Measurements from ENCODE around the gene CCDC15. TPM values are rescaled to one million over a fixed set of nuclear protein-coding genes. Genes with fewer than 3 reads are reported as not detected.

CCDC15 gene
- total RNA-seq, 1 experiment from 2014 or later: 1.3 TPM

DNA sequence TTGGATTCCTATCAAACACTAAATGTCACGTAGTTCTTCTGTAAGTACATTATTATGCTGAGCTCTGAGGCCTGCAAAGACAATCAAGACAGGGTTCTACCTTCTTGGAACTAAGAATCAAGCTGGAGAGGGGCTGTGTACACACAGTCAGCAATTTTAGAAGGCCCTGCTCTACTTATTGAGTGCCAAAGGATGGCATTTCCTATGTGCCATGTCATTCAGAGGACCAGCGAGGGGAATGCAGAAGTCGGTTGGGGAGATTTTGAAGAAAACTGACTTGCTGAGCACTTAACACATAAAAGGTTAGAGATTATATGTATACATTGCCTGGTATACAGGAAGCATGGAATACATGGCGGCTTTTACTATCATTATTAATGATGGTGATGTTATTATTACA lies 114.4 kb downstream of the CCDC15 start:
- DNase-seq (ENCODE audit: low spot score): no peak

DNA sequence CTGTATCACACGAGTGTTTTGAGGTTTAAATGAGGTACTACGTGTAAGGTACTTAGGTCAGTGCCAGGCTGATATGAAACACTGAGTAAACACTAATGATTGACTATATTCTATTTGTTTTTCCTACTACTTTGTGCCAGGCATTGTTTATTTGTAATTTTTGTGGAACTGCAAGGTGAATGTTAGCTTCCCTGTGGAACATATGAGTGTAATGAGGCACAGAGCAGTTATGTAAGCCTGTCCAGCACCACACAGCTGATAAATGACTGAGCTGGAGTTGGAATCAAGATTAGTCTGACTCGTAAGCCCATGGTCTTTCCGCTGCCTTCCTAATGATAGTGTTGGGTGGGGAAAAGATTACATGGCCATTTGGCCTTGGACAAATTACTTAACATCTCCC lies 115.0 kb downstream of the CCDC15 start:
- DNase-seq (ENCODE audit: low spot score): no peak

DNA sequence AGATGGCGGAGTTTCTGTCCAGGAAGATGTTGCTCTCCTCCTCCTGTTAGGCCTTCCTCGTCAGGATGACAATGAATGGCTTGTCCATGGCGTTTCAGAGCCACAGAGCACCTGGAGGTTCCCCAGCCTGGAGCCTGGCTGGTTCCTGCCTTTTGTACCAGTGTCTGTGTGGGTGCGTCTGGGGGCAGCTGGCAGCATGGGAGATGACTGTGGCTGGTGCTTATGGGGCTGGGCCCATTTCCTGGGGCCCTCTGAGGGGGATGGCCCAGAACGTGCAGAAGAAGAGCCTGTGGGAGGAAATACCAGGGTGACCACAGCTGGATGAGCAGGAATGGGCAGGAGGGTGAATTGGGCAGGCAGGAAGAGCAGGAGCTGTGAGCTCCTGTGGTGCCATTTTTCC lies 115.8 kb downstream of the CCDC15 start:
- no peak for DNase-seq (ENCODE audit: low spot score)

DNA sequence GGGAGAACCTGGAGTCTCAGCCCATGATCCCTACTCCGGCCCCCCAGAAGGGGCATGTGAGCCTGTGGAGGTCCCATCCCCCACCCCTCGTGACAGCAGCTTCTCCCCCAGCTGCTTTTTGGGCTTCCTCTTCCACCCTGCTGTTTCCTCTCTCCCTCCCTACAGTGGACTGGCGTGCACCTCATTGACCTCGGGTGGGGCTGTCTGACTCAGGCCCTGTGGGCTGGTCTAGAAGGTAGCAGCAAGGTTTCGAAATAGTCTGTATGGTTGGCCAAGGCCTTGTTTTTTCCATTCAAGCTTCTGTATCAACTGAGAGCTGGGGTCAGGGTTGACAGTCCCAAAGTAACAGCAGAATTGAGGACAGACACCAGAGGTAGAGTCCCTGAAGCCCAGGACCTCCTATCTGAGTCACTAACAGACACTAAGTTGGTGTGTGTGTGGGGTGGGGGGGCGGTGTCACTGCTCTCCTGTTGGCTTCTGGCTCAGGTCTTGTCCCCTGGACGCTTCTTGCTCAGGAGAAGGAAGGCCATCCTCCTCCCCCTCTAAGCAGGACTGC lies 116.8 kb downstream of the CCDC15 start:
- peak; percentile 43 for DNase-seq (ENCODE audit: low spot score)

DNA sequence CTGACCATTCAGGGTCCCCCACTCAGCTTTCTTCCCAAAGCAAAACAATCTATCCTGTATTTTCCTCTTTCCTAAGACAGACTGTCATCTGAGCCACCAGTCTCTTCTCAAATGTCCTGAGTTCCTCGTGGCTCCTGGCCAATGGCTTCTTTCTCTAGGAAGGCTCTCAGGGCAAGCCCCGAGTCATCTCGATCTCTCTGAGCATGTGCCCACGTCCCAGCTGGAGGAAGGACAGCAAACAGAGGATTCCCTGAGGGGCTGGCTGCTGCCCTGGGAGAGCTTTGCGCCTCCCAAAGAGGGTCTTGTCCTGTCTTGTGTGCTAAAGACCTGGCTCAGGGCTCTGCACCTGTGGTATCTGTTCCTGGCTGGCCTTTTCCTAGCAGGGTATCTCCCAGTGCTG lies 117.4 kb downstream of the CCDC15 start:
- no peak for DNase-seq (ENCODE audit: low spot score)

DNA sequence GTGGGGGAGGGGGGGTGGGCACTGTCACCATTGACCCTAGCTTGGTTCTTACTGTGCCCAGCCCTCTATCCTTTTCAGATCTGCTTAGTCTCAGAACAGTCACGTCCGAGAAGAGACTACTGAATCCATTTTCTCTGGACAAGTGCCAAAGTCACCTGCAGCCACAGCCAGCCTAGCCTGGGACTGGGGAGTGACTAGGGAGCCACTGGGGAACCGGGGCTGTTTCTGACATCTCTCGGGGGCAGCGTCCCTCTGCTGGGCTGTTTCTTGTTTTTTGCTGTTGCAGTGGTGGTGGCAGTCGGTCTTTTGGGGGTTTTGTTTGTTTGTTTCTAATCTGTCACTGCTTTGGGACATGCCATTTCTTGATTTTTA lies 117.8 kb downstream of the CCDC15 start:
- DNase-seq (ENCODE audit: low spot score): no peak

DNA sequence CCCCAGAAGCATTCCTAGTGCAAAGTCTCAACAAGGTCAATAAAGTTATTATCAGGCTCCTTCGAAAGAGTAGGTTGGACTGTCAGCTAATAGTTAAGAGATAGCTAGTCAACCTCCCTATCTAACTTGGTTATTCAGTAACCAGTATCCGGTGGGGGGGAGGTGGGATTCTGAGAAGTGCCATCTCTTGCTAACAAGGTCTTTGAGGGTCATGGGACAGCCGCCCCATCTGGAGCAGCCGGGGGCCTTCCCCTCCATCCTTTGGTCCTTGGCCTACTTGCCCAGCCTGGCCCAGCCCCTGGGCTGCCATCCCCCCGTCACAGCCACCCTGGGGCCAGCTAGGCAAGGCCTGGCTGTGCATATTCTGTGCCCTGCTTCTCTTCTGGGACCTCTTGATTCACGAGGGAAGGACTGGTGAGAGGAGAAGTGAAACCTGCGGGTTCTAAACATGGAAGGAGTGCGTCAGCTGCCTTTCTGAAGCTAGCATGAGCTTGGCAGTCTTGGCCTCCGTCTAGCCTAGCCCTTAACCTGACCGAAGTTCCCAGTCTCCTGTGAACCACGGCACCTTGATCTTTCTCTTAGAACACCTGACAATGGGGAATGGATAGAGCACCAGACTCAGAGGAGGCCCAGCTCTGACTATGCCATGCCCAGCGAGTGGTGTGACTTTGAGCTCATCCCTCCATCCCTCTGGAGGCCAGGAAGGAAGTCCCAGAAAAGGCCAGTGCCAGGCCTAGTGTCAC lies 118.4 kb downstream of the CCDC15 start:
- DNase-seq (ENCODE audit: low spot score): no peak

DNA sequence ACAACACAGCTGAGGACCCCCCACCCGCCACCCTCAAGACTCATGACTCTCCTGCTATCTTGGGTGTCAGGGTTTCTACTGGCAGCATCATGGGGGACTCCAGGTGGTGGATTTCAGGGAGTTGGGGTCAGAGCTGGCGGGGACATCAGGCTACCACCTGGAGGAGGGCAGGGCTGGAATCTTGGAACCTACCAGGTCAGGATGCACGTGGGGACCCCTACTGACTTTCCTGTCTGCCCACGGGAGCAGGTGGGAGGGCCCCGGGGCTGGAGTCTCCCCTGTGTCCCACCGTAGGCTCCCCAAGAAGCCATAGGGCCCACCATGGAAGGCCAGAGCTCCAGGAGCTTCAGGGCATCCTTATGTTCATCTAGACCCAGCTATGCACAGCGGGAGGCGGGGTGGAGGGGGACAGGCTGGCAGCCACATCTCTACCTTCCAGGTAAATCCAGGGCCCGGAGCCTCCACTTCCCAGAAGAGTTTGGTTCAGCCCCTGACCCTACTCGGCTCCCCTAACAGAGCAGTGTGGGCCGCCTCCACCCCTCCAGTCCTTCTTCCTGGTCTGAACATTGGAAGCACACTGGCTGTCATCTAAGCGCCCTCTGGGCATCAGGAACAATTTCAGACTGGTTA lies 119.1 kb downstream of the CCDC15 start:
- DNase-seq (ENCODE audit: low spot score): no peak

DNA sequence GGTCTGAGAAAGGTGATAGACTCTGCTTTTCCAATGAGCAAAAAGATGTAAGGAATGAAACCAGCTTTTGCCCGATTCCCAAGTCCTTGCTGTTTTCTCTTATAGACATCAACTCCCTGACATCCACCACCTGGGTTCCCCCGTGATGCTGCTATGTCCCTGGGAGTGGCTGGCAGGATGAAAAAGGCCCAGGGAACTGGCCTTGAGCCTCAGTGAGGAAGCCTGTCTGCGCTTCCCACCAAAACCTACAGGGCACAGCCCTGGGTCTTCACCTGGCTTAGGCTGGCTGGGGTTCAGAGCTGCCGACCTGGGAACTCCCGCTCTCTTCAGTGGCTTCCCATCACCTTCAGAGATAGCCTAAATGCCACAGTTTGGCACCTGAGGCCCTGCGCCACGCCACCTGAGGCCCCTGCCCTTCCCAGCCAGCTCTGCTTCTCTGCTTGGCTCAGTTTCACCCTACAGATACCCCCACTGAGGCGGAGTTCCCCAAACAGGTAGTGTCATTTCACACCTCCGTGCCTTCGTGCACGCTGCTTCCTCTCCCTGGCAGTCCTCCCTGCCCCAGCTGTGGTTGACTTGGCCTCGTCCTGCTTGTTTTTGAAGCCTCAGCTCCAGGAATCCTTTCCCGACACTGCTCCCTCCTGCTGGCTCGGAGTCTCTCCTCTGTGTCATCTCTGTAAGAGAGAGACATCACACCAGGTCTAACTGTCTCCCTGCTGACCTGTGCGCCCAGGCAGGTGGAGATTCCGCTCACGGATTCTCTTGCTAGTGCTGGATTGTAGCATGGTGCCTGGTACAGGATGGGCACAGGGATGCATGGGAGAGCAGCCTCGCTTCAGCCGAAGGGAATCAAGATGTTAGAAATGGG lies 119.8 kb downstream of the CCDC15 start:
- no peak for DNase-seq (ENCODE audit: low spot score)

DNA sequence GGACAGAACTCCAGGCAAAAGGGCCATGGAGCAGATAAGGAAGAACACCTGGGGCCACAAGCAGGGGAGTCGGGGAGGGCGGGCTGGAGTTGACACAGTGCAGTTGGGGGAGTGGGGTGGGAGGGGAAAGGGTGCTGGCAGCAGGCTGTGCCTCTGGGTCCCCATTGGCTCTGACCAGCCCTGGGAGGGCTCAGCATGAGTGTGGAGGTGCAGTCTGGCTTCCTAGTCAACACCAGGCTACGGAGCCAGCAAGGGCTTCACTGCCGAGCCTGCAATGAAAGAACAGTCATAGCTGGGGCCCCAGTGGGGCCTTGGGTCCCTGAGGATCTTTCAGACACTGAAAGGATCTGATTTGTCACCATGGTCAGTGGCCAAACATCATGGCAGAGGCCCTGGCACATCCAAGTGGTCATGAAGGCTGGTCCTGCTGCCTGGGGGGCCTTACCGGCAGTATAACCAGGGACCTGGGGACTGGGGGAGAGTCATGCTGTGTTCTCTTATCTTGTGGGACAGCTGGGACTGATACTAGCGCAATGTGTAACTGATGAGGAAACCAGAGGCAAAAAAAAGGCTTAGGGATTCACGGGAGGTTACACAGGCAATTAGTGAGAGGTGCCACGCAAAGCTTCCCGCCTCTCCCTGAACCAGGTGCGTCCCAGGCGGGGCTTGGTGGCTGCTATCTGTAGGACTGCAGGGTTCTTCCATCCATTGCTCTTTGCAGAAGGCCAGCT lies 120.7 kb downstream of the CCDC15 start:
- no peak for DNase-seq (ENCODE audit: low spot score)

DNA sequence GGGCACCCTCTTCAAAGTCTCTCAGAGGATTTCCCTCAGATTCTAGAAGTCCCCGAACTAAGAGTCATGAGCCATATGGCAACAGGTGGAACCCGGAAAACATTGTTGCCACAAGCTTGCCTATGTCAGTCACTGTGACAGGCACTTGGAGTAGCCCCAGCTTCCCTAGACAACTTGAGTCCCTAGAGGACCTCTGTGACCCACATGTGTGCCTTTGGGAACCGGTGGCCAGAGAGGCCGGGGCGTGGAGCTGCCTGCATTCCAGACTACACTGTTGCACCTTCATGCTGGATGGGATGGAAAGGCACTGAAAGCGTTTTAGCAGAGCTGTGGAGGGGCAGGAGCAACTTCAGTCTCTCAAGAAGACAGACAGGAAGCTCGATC lies 121.2 kb downstream of the CCDC15 start:
- DNase-seq (ENCODE audit: low spot score): no peak

DNA sequence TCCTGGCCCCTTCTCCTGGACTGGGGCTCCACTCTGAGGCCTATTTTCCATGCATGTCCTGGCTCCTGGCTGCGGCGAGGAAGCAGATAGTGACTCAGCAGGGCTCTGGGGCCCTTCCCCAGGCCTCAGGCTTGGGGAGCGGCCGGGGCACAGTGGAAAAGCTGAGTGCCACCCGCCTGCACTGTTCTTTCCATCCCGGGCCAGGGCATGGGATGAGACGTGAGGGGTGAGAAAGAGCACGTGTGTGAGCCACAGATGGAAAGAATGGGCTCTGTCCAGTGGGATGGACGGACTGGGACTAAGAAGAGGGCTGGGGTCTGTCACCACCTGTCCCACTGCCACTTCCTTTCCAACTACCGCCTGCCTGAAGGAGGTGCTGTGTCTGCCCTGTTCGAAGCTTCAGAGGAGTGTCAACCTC lies 121.9 kb downstream of the CCDC15 start:
- DNase-seq (ENCODE audit: low spot score): no peak

DNA sequence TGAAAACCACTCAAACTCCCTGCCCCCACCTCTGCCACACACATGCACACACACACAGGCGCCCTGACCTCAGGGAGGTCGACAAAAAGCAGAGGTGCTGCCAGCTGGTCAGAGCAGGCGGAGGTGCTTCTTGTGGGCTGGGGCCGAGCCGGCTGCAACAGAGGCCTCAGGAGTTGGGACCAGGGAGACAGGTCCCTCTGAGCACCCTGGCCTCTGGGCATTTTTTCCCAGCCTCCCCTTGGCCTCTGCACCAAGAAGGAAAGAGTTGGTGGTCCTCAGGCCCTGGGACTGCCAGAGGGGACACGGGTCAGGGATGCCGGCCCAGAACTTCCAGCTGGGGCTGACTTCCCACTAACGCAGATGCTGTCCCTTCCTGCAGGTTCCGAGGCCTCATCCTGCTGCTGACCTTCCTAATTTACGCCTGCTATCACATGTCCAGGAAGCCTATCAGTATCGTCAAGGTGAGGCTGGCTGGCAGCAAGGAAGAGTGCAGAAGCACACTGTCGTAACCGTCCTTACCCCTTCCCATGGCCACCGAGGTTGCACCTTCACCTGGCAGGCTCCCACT lies 122.5 kb downstream of the CCDC15 start:
- no peak for DNase-seq (ENCODE audit: low spot score)

DNA sequence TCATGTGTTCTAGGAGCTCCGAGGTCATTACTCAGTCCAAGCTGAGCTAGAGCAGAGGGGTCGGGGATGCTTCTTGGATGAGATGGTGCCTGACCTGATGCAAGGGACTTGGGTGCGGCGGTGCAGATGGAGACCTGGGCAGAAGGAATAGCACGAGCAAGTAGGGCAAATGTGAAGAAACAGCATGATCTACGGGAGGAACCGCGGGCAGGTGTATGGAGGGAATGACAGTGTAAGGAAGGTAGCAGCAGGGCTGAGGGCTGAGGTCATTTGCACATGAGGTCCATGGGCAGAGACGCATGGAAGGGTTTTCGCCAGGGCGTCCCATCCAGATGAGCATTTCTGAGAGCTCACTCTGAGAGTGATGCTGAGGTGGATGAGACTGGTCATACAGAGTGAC lies 124.0 kb downstream of the CCDC15 start:
- DNase-seq (ENCODE audit: low spot score): no peak

DNA sequence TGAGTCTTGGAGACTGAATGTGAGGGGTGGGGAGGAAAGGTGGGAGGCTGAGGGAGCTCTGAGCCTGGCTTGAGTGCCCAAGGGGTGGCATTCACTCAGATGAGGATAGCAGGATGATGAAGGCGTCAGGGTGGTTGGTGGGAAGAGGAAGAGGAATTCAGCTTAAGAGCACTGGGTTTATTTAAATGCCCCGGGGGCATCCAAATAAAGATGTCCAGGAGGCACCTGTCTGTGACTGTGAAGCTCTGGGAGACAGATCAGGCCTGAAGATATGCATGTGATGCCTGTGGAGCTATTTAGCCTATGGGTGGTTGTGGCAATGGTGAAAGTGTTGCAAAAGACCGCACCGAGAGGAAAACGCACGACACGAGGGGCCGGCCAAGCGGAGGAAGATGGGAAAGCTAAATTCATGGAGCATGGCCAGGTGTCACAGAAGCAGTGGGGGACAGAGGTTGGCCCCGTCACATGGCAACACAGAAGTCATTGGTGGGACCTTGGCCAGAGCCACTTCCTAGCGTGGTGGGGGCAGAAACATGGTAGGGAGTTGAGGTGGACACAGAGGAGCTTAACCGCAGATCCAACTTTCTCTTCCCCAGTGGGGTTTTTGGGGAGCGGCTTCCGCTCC lies 124.6 kb downstream of the CCDC15 start:
- DNase-seq (ENCODE audit: low spot score): no peak

DNA sequence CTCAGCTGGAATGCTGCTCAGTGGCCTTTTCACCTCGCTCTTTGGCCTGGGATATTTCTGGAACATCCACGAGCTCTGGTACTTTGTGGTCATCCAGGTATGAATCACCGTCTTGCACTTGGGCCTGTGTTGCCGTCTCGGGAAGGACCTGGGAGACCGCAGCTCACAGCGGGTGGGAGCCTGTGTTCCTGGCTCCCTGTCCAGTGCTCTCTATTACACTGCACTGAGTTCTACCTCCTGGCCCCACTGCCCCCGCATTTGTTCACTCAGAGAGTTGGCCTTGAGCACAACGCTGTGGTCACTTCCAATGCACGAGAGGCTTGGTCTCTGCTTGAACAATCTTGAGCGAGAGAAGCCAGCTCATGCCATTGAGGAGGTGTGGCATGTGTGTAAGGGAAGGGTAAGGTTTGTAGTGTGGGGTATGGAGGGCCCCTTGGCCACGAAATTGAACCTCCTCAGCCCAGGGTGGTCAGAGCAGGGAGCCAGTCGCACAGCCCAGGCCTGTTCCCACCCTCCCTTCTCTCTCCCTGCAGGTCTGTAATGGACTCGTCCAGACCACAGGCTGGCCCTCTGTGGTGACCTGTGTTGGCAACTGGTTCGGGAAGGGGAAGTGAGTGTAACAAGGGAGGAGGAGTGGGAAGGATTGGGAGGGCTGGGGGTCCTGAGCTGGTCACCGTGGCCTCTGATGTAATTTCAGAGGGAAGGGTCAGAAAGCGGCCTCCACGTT lies 125.3 kb downstream of the CCDC15 start:
- DNase-seq (ENCODE audit: low spot score): no peak

DNA sequence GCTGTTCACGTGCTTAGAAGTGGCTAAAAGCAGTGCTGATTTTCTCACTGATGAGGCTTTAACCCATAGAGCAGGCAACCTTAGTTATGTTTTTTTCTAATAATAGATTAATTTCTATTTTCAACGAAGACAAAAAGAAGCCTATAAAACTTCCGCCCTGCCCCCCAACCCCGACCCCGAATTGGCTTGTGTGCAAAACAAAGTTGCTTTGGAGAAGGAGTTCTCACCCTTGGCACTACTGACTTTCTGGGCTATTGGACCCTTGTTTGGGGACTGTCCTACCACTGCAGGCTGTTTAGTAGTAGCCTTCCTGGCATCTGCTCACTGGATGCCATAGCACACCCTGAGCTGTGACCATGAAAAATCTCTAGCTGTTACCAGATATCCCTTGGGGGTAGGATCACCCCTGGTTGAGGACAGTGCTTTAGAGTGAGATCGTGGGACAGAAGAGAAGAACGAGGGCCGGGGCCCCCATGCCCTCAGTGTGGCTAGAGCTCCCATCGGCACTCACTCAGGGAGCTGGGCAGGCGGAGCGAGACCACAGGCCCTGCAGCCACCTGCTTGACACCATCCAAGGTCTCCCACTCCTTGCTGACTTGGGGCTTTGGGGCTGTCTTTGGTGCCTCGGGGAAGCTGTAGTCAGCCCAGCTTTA lies 126.0 kb downstream of the CCDC15 start:
- DNase-seq (ENCODE audit: low spot score): no peak

DNA sequence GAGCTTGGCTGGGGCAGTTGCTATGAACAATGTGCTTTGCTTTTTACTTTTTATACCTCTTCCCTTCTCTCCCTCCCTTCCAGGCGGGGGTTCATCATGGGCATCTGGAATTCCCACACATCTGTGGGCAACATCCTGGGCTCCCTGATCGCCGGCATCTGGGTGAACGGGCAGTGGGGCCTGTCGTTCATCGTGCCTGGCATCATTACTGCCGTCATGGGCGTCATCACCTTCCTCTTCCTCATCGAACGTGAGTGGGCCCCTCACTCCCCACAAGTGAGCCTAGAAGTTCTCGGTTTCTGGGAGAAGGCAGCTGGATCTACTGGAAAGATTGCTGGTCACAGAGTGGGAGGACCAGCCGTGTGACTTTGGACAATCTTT lies 126.5 kb downstream of the CCDC15 start:
- DNase-seq (ENCODE audit: low spot score): no peak

DNA sequence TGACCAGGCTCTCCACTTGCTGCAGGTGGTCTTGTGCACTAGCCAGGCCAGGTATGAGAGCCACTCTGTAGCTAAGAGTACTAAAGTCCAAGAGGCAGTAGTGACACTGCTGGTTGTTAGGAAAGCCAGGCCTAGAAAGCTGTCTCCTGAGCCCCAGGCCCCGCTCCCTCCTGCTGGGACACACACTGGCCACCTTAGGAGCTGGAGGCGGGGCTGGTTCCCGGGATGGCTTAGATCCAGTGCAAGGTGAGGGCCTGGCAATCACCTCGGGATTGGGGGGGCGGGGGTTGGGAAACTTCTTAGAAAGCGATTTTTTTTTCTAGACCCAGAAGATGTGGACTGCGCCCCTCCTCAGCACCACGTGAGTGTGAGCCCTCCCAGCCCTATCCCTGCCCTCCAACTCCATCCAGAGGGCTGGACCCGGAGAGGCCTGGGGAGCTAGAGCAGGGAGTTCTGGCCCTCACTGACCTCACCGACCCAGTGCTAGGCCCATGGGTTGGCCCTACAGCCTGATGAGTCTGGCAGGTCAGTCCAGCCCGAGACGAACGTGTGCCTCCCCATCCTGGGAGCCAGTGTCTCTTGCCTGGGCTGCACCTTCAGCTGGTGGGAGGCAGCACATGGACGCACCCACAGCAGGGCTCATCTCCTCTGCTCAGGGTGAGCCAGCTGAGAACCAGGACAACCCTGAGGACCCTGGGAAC lies 127.2 kb downstream of the CCDC15 start:
- no peak for DNase-seq (ENCODE audit: low spot score)

Data from HT-29 (cell line).